Erythroblast (primary cell): Measurements from ENCODE around the gene BUD23.

ENCODE experiments used
- GATA1 ChIP-seq: IDR thresholded peaks from 2 replicates; pipeline ENCODE4 v1.6.1; 2011; ENCODE audit warnings: low read depth, mild to moderate bottlenecking, control low read depth, low read length, moderate library complexity
- POLR2A ChIP-seq: IDR thresholded peaks from 2 replicates; pipeline ENCODE4 v1.6.1; 2011; ENCODE audit warnings: mild to moderate bottlenecking, low read length

- TF ChIP-seq POLR2A, result no peak
- TF ChIP-seq GATA1, result no peak
Observed at GRCh38 chr7:73681031-73681430, 2.4 kb upstream of the BUD23 start.
